Activated T-cell treated with anti-CD3 and anti-CD28 coated beads for 4 hours (primary cell): ENCODE measurements around the gene RHBDL1.

Experiments used
- DNase-seq: peaks from one replicate; pipeline ENCODE4 v3.0.0-alpha.2; 2020

RHBDL1 gene

GRCh38 chr16:674968-675883 is at the start of gene RHBDL1:
Gene RHBDL1 (plus strand): TSS chr16:675671. CDS start chr16:675791, 120 bp downstream.
- no peak for DNase-seq

DNA sequence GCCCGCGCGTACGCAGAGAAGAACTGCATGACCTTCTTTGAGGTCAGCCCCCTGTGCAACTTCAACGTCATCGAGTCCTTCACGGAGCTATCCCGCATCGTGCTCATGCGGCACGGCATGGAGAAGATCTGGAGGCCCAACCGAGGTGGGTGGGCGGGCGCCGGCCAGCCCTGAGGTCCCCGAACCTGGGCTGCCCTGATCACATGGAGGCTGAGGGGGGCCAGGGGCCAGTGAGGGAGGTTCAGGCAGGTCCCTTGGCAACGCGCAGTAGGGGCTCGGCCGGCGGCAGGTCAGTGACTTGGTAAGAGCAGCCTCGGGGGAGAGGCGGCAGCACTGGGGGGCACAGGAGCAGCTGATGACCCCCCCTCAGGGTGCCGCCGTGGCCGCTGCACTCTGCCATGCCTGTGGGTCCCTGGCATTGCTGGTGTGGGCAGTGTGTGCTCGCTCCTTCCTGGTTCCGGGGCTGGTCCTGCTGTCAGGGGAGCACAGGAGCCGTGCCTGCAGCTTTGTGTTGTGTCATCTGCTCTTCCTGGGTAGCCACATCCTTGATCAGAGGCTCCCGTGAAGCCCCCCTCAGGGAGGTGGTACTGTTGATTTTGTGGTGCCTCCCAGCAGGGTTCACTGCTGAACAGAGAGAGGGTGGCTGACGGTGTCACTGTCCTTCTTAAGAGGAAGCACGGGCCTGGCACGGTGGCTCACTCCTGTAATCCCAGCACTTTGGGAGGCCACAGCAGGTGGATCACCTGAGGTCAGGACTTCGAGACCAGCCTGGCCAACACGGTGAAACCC is 49.3 kb upstream of the RHBDL1 start:
- DNase-seq, result no peak

GRCh38 chr16:626787-627453 is 48.6 kb upstream of the RHBDL1 start:
- DNase-seq, result no peak

GRCh38 chr16:627454-628239 is 47.8 kb upstream of the RHBDL1 start:
- DNase-seq, result no peak

DNA sequence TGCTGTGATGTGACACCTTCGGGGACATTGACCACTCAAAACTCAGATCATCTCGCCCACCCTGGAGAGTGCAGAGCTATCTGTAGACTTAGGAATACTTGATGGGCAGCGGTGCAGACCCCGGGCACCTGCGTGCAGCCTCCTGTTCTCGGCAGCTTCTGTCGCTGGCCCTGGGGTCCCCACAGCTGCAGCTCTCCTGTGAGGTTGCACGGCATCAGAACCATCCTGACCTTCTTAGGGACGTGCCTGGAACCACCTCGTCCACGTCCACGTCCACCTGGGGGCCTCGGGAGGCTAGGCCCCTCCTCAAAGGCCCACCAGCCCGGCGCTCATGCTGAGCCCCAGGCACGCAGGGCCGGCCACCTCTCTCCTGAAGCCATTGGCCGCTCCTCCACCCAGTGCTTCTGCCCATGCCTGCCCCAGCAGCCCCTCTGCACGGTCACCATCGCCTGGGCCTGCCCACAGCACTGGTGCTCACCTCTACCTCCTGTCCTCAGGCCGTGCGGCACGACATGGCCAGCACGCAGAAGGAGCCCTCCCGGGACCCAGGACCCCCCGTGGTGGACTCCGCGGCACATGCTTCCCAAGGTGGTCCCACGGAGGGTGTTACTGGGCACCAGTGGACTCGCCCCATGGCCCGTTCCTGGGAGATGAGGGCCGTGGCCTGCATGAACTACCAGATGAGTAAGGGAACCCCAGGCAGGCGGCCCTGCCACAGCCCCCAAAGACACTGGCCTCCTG is 47.0 kb upstream of the RHBDL1 start:
- DNase-seq, result no peak

DNA sequence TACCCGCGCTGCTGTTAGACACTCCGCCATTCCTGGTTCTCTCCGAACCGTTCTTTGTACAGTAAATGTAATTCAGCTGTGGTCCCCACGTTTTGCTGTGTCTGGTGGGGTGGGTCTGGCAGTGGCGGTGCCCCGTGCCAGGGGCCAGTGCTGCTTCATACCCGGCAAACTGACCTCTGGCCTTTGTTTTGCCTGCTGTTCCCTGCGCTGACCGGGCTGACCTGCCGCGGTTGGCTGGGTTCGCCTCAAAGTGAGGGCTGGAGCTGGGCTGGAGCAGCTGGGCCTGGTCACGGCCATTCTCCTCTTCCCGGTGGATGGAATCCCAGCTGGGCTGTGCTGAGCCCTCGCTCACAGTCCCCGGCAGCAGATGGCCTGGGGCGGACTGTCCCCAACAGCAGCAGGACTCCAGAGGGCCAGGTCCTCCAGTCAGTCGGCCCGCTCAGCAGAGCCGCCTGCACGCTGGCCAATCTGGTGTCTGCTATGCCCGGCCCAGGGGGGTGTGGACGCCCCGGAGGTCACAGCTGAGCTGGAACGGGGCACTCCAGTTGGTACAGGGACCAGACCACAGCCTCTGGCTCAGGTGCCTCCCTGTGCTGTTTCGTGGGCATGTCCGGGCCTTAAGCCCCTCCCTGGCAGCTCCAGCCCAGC is 46.2 kb upstream of the RHBDL1 start:
- no peak for DNase-seq

DNA sequence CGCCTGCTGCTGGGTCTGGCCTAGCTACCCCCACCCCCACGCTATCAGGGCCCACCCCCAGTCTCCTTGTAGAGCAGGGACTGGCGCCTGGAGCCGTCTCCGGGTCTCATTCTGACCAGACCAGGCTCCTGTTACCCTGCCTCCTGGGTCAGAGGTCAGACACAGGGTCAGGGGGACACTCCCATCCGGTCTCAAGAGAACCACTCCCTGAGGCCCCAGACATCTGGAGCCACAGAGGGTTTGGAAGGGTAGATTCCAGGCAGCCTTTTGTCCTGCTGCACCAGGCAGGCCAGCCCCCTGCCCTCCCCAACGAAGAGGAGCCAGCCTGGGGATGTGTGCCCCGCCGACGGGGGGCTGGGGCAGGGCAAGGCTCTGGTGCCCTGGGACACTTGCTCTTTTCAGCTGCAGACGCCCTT is 45.6 kb upstream of the RHBDL1 start:
- no peak for DNase-seq

- no peak for DNase-seq
Measured at GRCh38 chr16:630249-630814, 45.1 kb upstream of the RHBDL1 start.

GRCh38 chr16:630815-631405 is 44.6 kb upstream of the RHBDL1 start, which contains the start of gene WFIKKN1:
Gene WFIKKN1 (plus strand): TSS chr16:630985. CDS start chr16:631254, 269 bp downstream.
- DNase-seq, result no peak

DNA sequence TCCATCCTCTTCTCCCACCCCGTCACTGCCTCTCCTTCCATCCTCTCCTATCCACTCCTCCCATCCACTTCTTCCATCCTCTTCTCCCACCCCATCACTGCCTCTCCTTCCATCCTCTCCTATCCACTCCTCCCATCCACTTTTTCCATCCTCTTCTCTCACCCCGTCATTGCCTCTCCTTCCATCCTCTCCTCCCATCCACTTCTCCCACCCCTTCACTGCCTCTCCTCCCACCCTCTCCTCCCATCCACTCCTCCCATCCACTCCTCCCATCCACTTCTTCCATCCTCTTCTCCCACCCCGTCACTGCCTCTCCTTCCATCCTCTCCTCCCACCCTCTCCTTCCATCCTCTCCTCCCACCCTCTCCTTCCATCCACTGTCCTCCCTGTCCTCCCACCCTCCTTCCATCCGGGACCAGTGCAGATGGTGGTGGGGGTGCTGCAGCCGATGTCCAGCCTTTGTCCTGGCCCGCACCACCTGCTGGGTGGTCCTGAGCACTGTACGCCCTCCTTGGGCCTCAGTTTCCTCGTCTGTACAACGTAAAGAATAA is 43.6 kb upstream of the RHBDL1 start:
- no peak for DNase-seq

DNA sequence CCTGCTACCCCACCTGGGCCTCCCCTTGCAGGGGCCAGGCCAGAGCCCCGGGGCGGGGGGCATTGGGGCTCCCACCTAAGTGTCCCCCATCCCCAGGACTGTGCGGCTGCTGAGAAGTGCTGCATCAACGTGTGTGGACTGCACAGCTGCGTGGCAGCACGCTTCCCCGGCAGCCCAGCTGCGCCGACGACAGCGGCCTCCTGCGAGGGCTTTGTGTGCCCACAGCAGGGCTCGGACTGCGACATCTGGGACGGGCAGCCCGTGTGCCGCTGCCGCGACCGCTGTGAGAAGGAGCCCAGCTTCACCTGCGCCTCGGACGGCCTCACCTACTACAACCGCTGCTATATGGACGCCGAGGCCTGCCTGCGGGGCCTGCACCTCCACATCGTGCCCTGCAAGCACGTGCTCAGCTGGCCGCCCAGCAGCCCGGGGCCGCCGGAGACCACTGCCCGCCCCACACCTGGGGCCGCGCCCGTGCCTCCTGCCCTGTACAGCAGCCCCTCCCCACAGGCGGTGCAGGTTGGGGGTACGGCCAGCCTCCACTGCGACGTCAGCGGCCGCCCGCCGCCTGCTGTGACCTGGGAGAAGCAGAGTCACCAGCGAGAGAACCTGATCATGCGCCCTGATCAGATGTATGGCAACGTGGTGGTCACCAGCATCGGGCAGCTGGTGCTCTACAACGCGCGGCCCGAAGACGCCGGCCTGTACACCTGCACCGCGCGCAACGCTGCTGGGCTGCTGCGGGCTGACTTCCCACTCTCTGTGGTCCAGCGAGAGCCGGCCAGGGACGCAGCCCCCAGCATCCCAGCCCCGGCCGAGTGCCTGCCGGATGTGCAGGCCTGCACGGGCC is 42.8 kb upstream of the RHBDL1 start:
- DNase-seq, result no peak

- no peak for DNase-seq
Measured at GRCh38 chr16:633336-634050, 42.0 kb upstream of the RHBDL1 start.

GRCh38 chr16:634051-634670 is 41.3 kb upstream of the RHBDL1 start:
- DNase-seq, result no peak

DNA sequence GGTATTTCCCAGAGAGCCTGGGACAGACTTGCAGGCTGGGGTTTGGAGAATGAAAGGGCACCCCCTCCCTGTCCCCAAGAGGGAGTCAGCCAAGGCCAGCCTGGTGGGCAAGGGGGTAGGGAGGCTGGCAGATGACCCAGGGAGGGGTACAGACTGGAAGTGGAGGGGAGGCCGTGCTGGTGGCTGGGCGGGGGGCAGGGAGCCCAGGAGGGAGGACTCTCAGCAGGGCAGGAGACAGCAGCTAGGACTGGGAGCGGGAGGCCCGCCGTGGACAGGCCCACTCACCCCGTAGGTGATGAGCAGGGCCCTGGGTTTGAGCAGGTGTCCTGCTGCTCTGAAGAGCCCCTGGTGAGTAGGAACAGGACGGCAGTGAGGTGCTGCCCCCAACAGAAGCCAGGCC is 40.5 kb upstream of the RHBDL1 start:
- DNase-seq, result no peak

DNA sequence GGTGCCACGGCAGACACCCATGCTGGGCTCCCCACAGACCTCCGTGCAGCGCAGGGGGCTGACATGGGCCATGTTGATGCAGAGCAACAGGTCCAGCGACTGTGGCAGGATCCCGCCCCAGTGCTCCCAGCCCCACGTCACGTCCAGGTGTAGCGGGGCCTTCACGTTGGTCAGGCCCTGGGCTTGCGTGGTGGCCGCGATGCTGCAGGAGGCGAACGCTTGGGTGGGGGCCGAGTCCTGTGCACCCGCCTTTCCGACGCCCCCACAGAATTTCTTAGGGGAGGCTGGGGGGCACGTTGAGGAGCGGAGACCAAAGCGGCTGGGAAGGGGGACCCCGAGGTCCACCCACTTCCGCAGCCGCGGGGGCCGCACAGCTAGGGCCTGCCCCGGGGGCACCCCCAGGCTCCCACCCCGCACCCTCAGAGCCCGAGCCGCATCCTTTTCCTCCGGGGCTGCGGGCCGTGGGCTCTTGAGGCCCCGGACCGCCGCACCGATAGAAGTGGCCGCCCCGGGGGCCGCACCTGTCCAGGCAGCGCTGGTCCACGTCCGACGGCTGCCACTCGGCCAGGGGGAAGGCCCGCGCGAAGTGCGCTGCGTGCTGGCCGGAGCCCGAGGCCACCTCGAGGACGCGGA is 39.8 kb upstream of the RHBDL1 start:
- DNase-seq, result no peak

- peak; percentile 90 for DNase-seq
Measured at GRCh38 chr16:636206-637080, 39.0 kb upstream of the RHBDL1 start, which contains the start of gene METTL26. Gene METTL26 (minus strand): TSS chr16:636305. CDS start chr16:636290, 15 bp downstream.
